ELR (cell line): ENCODE data around the gene SPATA13.
"Not testable (repeated sequence)": the region's sequence is repeated elsewhere in the genome, so short reads cannot be mapped to it uniquely, and the experiment has no call there.

Source experiments
- DNase-seq: peaks from one replicate; pipeline ENCODE4 v3.0.0-alpha.2; 2015; ENCODE audit warnings: low read depth

SPATA13 gene

GRCh38 chr13:24280720-24281119, 120.2 kb downstream of the SPATA13 start:
- no peak for DNase-seq

GRCh38 chr13:24281188-24282008, 120.9 kb downstream of the SPATA13 start:
- no peak for DNase-seq

- no peak for DNase-seq
Observed at GRCh38 chr13:24282256-24282655, 121.7 kb downstream of the SPATA13 start.

GRCh38 chr13:24284889-24285565, 124.5 kb downstream of the SPATA13 start:
- no peak for DNase-seq

- DNase-seq = no peak
Observed at GRCh38 chr13:24286624-24287023, 126.1 kb downstream of the SPATA13 start.

- DNase-seq = no peak
Observed at GRCh38 chr13:24287748-24288287, 127.3 kb downstream of the SPATA13 start.

GRCh38 chr13:24288870-24289269, 128.3 kb downstream of the SPATA13 start:
- no peak for DNase-seq

- no peak for DNase-seq
Observed at GRCh38 chr13:24290280-24290932, 129.9 kb downstream of the SPATA13 start.

- no peak for DNase-seq
Observed at GRCh38 chr13:24292481-24292880, 132.0 kb downstream of the SPATA13 start.

- no peak for DNase-seq
Observed at GRCh38 chr13:24293746-24294145, 133.2 kb downstream of the SPATA13 start.

- DNase-seq = no peak
Observed at GRCh38 chr13:24299488-24300114, 139.1 kb downstream of the SPATA13 start.

- no peak for DNase-seq
Observed at GRCh38 chr13:24301434-24301833, 140.9 kb downstream of the SPATA13 start.

- no peak for DNase-seq
Observed at GRCh38 chr13:24301911-24302310, 141.4 kb downstream of the SPATA13 start.

GRCh38 chr13:24304620-24305019, 144.1 kb downstream of the SPATA13 start:
- no peak for DNase-seq

- peak; percentile 64 for DNase-seq
Observed at GRCh38 chr13:24306632-24307031, 146.1 kb downstream of the SPATA13 start.

GRCh38 chr13:24307211-24308067, 146.9 kb downstream of the SPATA13 start:
- DNase-seq = no peak

GRCh38 chr13:24308068-24308445, 147.5 kb downstream of the SPATA13 start:
- DNase-seq = no peak

GRCh38 chr13:24308488-24309020, 148.0 kb downstream of the SPATA13 start:
- no peak for DNase-seq

- not testable (repeated sequence) for DNase-seq
Observed at GRCh38 chr13:24309300-24309699, 148.8 kb downstream of the SPATA13 start, which contains the start of gene C1QTNF9. TSS of gene C1QTNF9 (plus strand) at chr13:24309580. CDS start at chr13:24316004, 6,424 bp downstream.

- peak; percentile 27 for DNase-seq
Observed at GRCh38 chr13:24313439-24313838, 152.9 kb downstream of the SPATA13 start.

GRCh38 chr13:24317835-24318234, 157.3 kb downstream of the SPATA13 start:
- not testable (repeated sequence) for DNase-seq
